Measurements from ENCODE around the gene EIF1AD. TPM values are rescaled to one million over a fixed set of nuclear protein-coding genes. Genes with fewer than 3 reads are reported as not detected.
A peak's percentile ranks its signal among the peaks of the same experiment; 100 is the strongest.

The EIF1AD gene
- total and polyA plus RNA-seq, 4 donors = 22.0 to 33.2 (median 28.7) TPM

GRCh38 chr11:66045177-66045639, 43.3 kb upstream of the EIF1AD start:
- peak; percentile 78 for ATAC-seq (ENCODE audit: insufficient read depth, low FRiP score)
- 15 to 21% methylated on average over 11 of the region's 11 CpGs for WGBS, 2 donors

DNA sequence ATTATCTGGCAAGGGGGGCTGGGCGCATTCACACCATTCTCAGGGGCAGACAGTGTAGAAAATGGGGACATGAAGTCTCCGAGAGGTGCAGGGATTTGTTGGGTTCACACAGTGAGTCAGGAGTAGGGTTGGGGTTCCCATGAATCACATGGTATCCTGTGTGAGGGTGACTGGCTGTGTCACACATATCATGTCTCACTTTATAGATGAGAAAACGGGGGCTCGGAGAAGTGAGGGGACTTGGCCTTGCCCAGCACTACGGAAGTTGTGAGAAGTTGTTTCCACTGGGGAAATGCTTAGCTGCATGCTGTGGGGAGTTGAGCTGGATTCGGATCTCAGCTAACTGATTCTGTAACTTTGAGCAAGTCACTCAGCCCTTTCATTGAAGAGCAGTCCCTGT, 42.8 kb upstream of the EIF1AD start:
- Histone ChIP-seq H3K9ac (ENCODE audit: insufficient read depth in 1 of 2, low read length in 2 of 2) (no peak overlapping the region), H3K27me3 (ENCODE audit: control insufficient read depth in 3 of 3, insufficient read depth in 3 of 3, low read length in 2 of 3) (peaks cover 0 to 11% (median 5%) of the 10 kb centered on the region in 3 donors), H3K36me3 (ENCODE audit: control insufficient read depth in 4 of 4, insufficient read depth in 4 of 4, low read length in 4 of 4) (no peaks in the 10 kb centered on the region), H3K4me1 (ENCODE audit: control insufficient read depth in 5 of 5, insufficient read depth in 5 of 5, low read length in 5 of 5) (peaks cover 0 to 3% (median 0%) of the 10 kb centered on the region in 5 donors), H3K27ac (ENCODE audit: low read depth in 1 of 2, low read length in 1 of 2) (no peak overlapping the region), H3K9me3 (ENCODE audit: control insufficient read depth in 4 of 4, insufficient read depth in 3 of 4, low read length in 3 of 4) (no peaks in the 10 kb centered on the region), H3K4me3 (no peak overlapping the region)
- ATAC-seq (ENCODE audit: insufficient read depth, low FRiP score) = no peak
- DNase-seq = no peak
- 57 to 60% methylated on average over 6 of the region's 6 CpGs for WGBS, 2 donors
- no peak for TF ChIP-seq CTCF (IDR thresholded peaks at IDR 0.05; ENCODE audit: control extremely low read depth, extremely low read depth)

More at GRCh38 chr11:66045177-66045639, 43.3 kb upstream of the EIF1AD start:
- DNase-seq = peak; percentile 60 to 78 (median 67)
- Histone ChIP-seq H3K27me3 (ENCODE audit: control insufficient read depth in 3 of 3, insufficient read depth in 3 of 3, low read length in 2 of 3) (peaks cover 0 to 11% (median 5%) of the 10 kb centered on the region in 3 donors), H3K27ac (ENCODE audit: low read depth in 1 of 2, low read length in 1 of 2) (no peak overlapping the region), H3K36me3 (ENCODE audit: control insufficient read depth in 4 of 4, insufficient read depth in 4 of 4, low read length in 4 of 4) (no peaks in the 10 kb centered on the region), H3K9ac (ENCODE audit: insufficient read depth in 1 of 2, low read length in 2 of 2) (no peak overlapping the region), H3K4me1 (ENCODE audit: control insufficient read depth in 5 of 5, insufficient read depth in 5 of 5, low read length in 5 of 5) (peaks cover 0 to 3% (median 0%) of the 10 kb centered on the region in 5 donors), H3K9me3 (ENCODE audit: control insufficient read depth in 4 of 4, insufficient read depth in 3 of 4, low read length in 3 of 4) (no peaks in the 10 kb centered on the region), H3K4me3 (no peak overlapping the region)
- TF ChIP-seq CTCF (IDR thresholded peaks at IDR 0.05; ENCODE audit: control extremely low read depth, extremely low read depth) = peak; percentile 71

GRCh38 chr11:66042996-66043906, 41.3 kb upstream of the EIF1AD start:
- Histone ChIP-seq H3K36me3 (ENCODE audit: control insufficient read depth in 4 of 4, insufficient read depth in 4 of 4, low read length in 4 of 4) (no peaks in the 10 kb centered on the region), H3K27me3 (ENCODE audit: control insufficient read depth in 3 of 3, insufficient read depth in 3 of 3, low read length in 2 of 3) (peaks cover 0 to 9% (median 4%) of the 10 kb centered on the region in 3 donors), H3K27ac (ENCODE audit: low read depth in 1 of 2, low read length in 1 of 2) (no peak overlapping the region), H3K9ac (ENCODE audit: insufficient read depth in 1 of 2, low read length in 2 of 2) (no peak overlapping the region), H3K9me3 (ENCODE audit: control insufficient read depth in 4 of 4, insufficient read depth in 3 of 4, low read length in 3 of 4) (no peaks in the 10 kb centered on the region), H3K4me3 (no peak overlapping the region), H3K4me1 (ENCODE audit: control insufficient read depth in 5 of 5, insufficient read depth in 5 of 5, low read length in 5 of 5) (peaks cover 0 to 3% (median 0%) of the 10 kb centered on the region in 5 donors)
- no peak for ATAC-seq (ENCODE audit: insufficient read depth, low FRiP score)
- no peak for TF ChIP-seq CTCF (IDR thresholded peaks at IDR 0.05; ENCODE audit: control extremely low read depth, extremely low read depth)
- no peak for DNase-seq
- WGBS, 2 donors = 96 to 97% methylated on average over 88 of the region's 88 CpGs

All from lung (tissue), 12 donors.